ENCODE measurements around the gene GALE. TPM values are rescaled to one million over a fixed set of nuclear protein-coding genes. Genes with fewer than 3 reads are reported as not detected.

GALE gene
- total and polyA plus RNA-seq, 2 of the 13 experiments (the other 11 are each of a cell fraction or from before 2014, with no cell fraction given): 85.2 to 88.4 TPM

DNA sequence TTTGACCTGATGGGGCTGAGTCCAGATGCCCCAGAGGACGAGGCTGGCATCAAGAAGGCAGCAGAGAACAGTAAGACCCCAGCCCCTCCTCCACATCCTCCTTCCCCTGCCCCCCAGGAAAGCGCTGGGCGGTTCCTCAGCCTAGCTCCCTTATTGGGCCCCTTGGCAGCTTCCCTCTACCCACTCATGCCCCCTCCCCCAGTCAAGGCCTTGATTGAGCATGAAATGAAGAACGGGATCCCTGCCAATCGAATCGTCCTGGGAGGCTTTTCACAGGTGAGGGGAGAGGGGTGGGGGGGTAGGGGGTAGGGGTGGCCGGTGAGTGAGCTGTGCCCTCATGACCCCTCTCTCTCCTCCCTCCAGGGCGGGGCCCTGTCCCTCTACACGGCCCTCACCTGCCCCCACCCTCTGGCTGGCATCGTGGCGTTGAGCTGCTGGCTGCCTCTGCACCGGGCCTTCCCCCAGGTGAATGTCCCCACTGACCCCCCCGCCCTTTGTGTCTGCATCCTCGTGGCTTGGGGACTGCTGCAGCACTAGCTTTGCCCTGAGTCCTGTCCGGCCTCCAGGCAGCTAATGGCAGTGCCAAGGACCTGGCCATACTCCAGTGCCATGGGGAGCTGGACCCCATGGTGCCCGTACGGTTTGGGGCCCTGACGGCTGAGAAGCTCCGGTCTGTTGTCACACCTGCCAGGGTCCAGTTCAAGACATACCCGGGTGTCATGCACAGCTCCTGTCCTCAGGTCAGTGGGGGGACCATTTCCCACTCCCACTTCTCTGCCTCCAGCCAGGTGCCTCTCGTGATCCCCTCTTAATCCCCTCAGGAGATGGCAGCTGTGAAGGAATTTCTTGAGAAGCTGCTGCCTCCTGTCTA is 6.5 kb downstream of the GALE start (continued):
- TF ChIP-seq CSRNP1 (CRISPR knock-in tag; IDR thresholded peaks at IDR 0.05) (no peak), ZMYM2 (CRISPR knock-in tag; IDR thresholded peaks at IDR 0.05) (no peak), AGO2 (optimal IDR thresholded peaks at IDR 0.05; ENCODE audit: low read depth, low read length) (peak; percentile 69), HOXA5 (CRISPR knock-in tag; IDR thresholded peaks at IDR 0.05) (no peak)

- H3K79me2 ChIP-seq (ENCODE audit: insufficient read depth, low read length): peaks cover 22% of the 10 kb centered on the region
- 94% methylated on average over 11 of the region's 16 CpGs for WGBS (ENCODE audit: low lambda C conversion rate)
- peaks cover 16 to 43% of the 10 kb centered on the region in 2 experiments; a peak in 4 of 5 replicates for H3K36me3 ChIP-seq (replicated peaks in 1 of 2; ENCODE audit: control insufficient read depth in 1 of 2, insufficient read depth in 2 of 2, low read length in 2 of 2)
- ATAC-seq: no peak
- H3K27ac ChIP-seq (ENCODE audit: extremely low read length, insufficient read depth, low read length): no peak overlapping the region
- no peak overlapping the region for H3K4me3 ChIP-seq (replicated peaks in 1 of 3; ENCODE audit: insufficient read depth in 1 of 3, low read depth in 2 of 3, low read length in 3 of 3)
- no peaks in the 10 kb centered on the region; a peak in 1 of 5 replicates for H3K27me3 ChIP-seq (ENCODE audit: control insufficient read depth in 1 of 2, insufficient read depth in 2 of 2, low read length in 2 of 2)
- ChIA-PET POLR2A (interaction anchor here (10.9 kb wide), 1 partner anchor 16 kb away, joined by 154 read pairs; the partner anchor contains the start of gene PITHD1), CTCF (ENCODE audit: low intra/inter-chr PET ratio, low total read pairs) (no interaction called here)
- no peaks in the 10 kb centered on the region for H3K9me3 ChIP-seq (ENCODE audit: low read length)
- TF ChIP-seq AGO2 (optimal IDR thresholded peaks at IDR 0.05; ENCODE audit: low read depth, low read length) (peak; percentile 88), CREB3 (CRISPR knock-in tag; IDR thresholded peaks at IDR 0.05) (no peak), POLR2G (IDR thresholded peaks at IDR 0.05; ENCODE audit: low read depth, low read length) (peak; percentile 43; the same call in 1 of the 2 replicates), AGO1 (IDR thresholded peaks at IDR 0.05; ENCODE audit: low read depth, low read length, poor library complexity, severe bottlenecking) (peak; percentile 61)
- no peak overlapping the region for H2AFZ ChIP-seq (ENCODE audit: low read length)
- in situ Hi-C loops (cut with HindIII; ENCODE audit: extremely low pct_ligation_motif_present, low pct_unique_long_range_greater_than_20kb) (no loop called here), intact Hi-C loops (cut with micrococcal nuclease; ENCODE audit: unreplicated experiment) (no loop called here)
- no TSS peak for BruUV-seq (replicated peaks)
- H4K20me1 ChIP-seq (ENCODE audit: insufficient read depth, low read length): peaks cover 4% of the 10 kb centered on the region; the same call in 1 of the 2 replicates
- peak overlapping the region; percentile 99; the same call in 1 of the 2 replicates for H3K4me2 ChIP-seq (ENCODE audit: low read depth, low read length)
- DNase-seq (ENCODE audit: low spot score): no peak
- FAIRE-seq: no peak
- peaks cover 39% of the 10 kb centered on the region for H3K4me1 ChIP-seq (ENCODE audit: insufficient read depth, low read length)
- H3K9ac ChIP-seq (ENCODE audit: insufficient read depth, low read depth, low read length): no peak overlapping the region
Measured at GRCh38 chr1:23793018-23793781, 7.4 kb downstream of the GALE start.
